HepG2 (cell line): ENCODE results near the gene ACTR3. TPM values are rescaled to one million over a fixed set of nuclear protein-coding genes. Genes with fewer than 3 reads are reported as not detected.

ENCODE experiments used
- ATAC-seq: fragments of 200-7000 bp; cut with Tn5 transposase; 3 replicates; pipeline ENCODE4 v1.9.1; 2020; ENCODE audit warnings: mild to moderate bottlenecking, moderate library complexity
- BruUV-seq: library from RNA; stranded (reverse); fragments of 400-500 nt; replicated peaks from 2 replicates; lab custom pipeline; 2021; lab: Mats Ljungman, UMichigan
- CTCF ChIA-PET: fragments of 300-600 bp; formaldehyde crosslinking; extraction: SDS; loops from one replicate; lab custom pipeline; 2021; ENCODE audit warnings: low total read pairs, inconsistent platforms, low intra/inter-chr PET ratio; lab: Yijun Ruan, JAX
- POLR2A ChIA-PET: fragments of 350-600 bp; sonication (Branson Sonifier 250); formaldehyde crosslinking; loops from one replicate; lab custom pipeline; 2020; ENCODE audit warnings: antibody characterized with exemption, inconsistent platforms; lab: Yijun Ruan, JAX
- DNase-seq: peaks from one replicate; pipeline ENCODE4 v3.0.0-alpha.2; 2015; ENCODE audit warnings: low spot score
- FAIRE-seq: peaks from 3 replicates; lab custom pipeline; 2011; peaks lifted over from hg19 to GRCh38; lab: Jason Lieb, UNC
- H2AFZ ChIP-seq: one replicate; pipeline ENCODE4 v1.6.1; 2011; ENCODE audit warnings: low read length, inconsistent platforms
- H3K27ac ChIP-seq: fragments of 300-600 bp; 3 replicates; pipeline ENCODE4 v1.8.0; 2011; ENCODE audit warnings: mixed run types, mild to moderate bottlenecking, mixed read lengths, low read length, inconsistent platforms; ENCODE audit not compliant: insufficient read depth; ENCODE audit errors: extremely low read length
- H3K27me3 ChIP-seq, 2 experiments: fragments of 200-600 bp in 1 of 2; 2 replicates in 1 of 2; 3 replicates in 1 of 2; pipeline versions ENCODE4 v1.6.0 to v1.8.0; 2011; ENCODE audit warnings: low read length in 2 of 2, mild to moderate bottlenecking in 2 of 2, moderate library complexity in 2 of 2, inconsistent platforms in 1 of 2; ENCODE audit not compliant: insufficient read depth in 2 of 2, control insufficient read depth in 1 of 2
- H3K36me3 ChIP-seq, 2 experiments: fragments of 200-600 bp in 1 of 2; replicated peaks in 1 of 2; 2 replicates in 1 of 2; 3 replicates in 1 of 2; pipeline versions ENCODE4 v1.5.1 to v1.8.0; 2011; ENCODE audit warnings: low read length in 2 of 2, inconsistent platforms in 1 of 2; ENCODE audit not compliant: insufficient read depth in 2 of 2, control insufficient read depth in 1 of 2
- H3K4me1 ChIP-seq: 2 replicates; pipeline ENCODE4 v1.5.1; 2012; ENCODE audit warnings: low read length, inconsistent platforms; ENCODE audit not compliant: insufficient read depth
- H3K4me2 ChIP-seq: 2 replicates; pipeline ENCODE4 v1.6.0; 2011; ENCODE audit warnings: low read depth, low read length, inconsistent platforms
- H3K4me3 ChIP-seq, 3 experiments: fragments of 200-600 bp in 1 of 3; sonication (generic), shearing (Covaris generic) in 1 of 3; replicated peaks in 1 of 3; 2 replicates each; pipeline ENCODE4 v1.5.1; 2011 to 2016; ENCODE audit warnings: low read length in 3 of 3, inconsistent platforms in 2 of 3, low read depth in 2 of 3, mild to moderate bottlenecking in 2 of 3, control low read depth in 1 of 3, mixed read lengths in 1 of 3; ENCODE audit not compliant: insufficient read depth in 1 of 3
- H3K79me2 ChIP-seq: one replicate; pipeline ENCODE4 v1.6.1; 2011; ENCODE audit warnings: low read length, inconsistent platforms; ENCODE audit not compliant: insufficient read depth
- H3K9ac ChIP-seq: 2 replicates; pipeline ENCODE4 v1.6.0; 2011; ENCODE audit warnings: mild to moderate bottlenecking, low read depth, low read length, inconsistent platforms; ENCODE audit not compliant: insufficient read depth
- H3K9me3 ChIP-seq: 2 replicates; pipeline ENCODE4 v1.5.1; 2012; ENCODE audit warnings: mild to moderate bottlenecking, low read length
- H4K20me1 ChIP-seq: 2 replicates; pipeline ENCODE4 v1.6.0; 2011; ENCODE audit warnings: inconsistent platforms, mild to moderate bottlenecking, low read length, moderate library complexity; ENCODE audit not compliant: insufficient read depth
- ATRX ChIP-seq: sonication (generic); formaldehyde crosslinking; IDR thresholded peaks from 2 replicates; pipeline ENCODE4 v1.4.0; 2020; ENCODE audit warnings: missing genetic modification reagents, borderline replicate concordance
- CREB1 ChIP-seq, 2 experiments: fragments of 450-650 bp in 1 of 2; IDR thresholded peaks; 2 replicates each; pipeline ENCODE4 v1.6.1; 2016 to 2017; ENCODE audit warnings: control low read depth in 1 of 2, mild to moderate bottlenecking in 1 of 2, missing compliant biosample characterization in 1 of 2, missing genetic modification characterization in 1 of 2
- SAP130 ChIP-seq: IDR thresholded peaks from 2 replicates; pipeline ENCODE4 v1.6.1; 2016; ENCODE audit warnings: low read depth
- SCMH1 ChIP-seq: sonication (generic); formaldehyde crosslinking; IDR thresholded peaks from 2 replicates; pipeline ENCODE4 v1.9.0; 2021; ENCODE audit warnings: missing genetic modification reagents, mild to moderate bottlenecking, borderline replicate concordance
- ZNF382 ChIP-seq: sonication (generic); formaldehyde crosslinking; IDR thresholded peaks from 2 replicates; pipeline ENCODE4 v1.5.0; 2020; ENCODE audit warnings: missing genetic modification reagents, mild to moderate bottlenecking, borderline replicate concordance
- ZNF543 ChIP-seq: sonication (generic); formaldehyde crosslinking; IDR thresholded peaks from 2 replicates; pipeline ENCODE4 v1.4.0; 2020; ENCODE audit warnings: mild to moderate bottlenecking, missing genetic modification reagents
- ZNF777 ChIP-seq: sonication (generic); formaldehyde crosslinking; IDR thresholded peaks from 2 replicates; pipeline ENCODE4 v1.4.0; 2020; ENCODE audit warnings: missing genetic modification reagents
- WGBS: methylation state at CpG from one replicate; pipeline ENCODE4 v1.1.6; 2017; ENCODE audit warnings: low lambda C conversion rate; 5-methylcytosine and 5-hydroxymethylcytosine counted together
- in situ Hi-C: cut with HindIII; loops from 2 replicates; pipeline ENCODE4 v1.10.0; 2017; ENCODE audit warnings: low pct_unique_long_range_greater_than_20kb; ENCODE audit not compliant: extremely low pct_ligation_motif_present
- intact Hi-C: fragments of 100-400 bp; cut with micrococcal nuclease; formaldehyde crosslinking; loops from one replicate; pipeline ENCODE4 v1.10.0; 2022; ENCODE audit not compliant: unreplicated experiment
- polyA plus RNA-seq, 8 experiments: library from polyadenylated mRNA; depleted of rRNA in 3 of 8; stranded (reverse) in 7 of 8; unstranded in 1 of 8; fragments of >200 nt; fragmentation: Illumina TruSeq in 4 of 8; extraction: Trizol in 4 of 8; gene quantifications; 2 replicates each; pipeline versions ENCODE4 v1.2.1 to v1.2.3, GENCODE V29; 2011 to 2016; ENCODE audit warnings: low read depth in 4 of 8, missing spikeins in 1 of 8, mixed read lengths in 1 of 8; ENCODE audit not compliant: insufficient read depth in 1 of 8
- total RNA-seq, 5 experiments: library from RNA; depleted of rRNA; stranded (reverse); fragments of >200 nt; fragmentation: Illumina TruSeq; extraction: Trizol; gene quantifications; 2 replicates each; pipeline ENCODE4 v1.2.3, GENCODE V29; 2016; ENCODE audit warnings: low read depth in 1 of 5
- TF ChIP-seq, protein P1 (sequence below): sonication (generic); formaldehyde crosslinking; IDR thresholded peaks from 2 replicates; pipeline ENCODE4 v1.5.1; 2020; ENCODE audit warnings: missing genetic modification reagents, mild to moderate bottlenecking, borderline replicate concordance

ACTR3 gene
- total and polyA plus RNA-seq, 2 of the 13 experiments (the other 11 are each of a cell fraction or from before 2014, with no cell fraction given), result 123 to 225 TPM

- no peak; the same call in 1 of the 3 replicates for ATAC-seq
- in situ Hi-C loops, result no loop called here
- BruUV-seq, result no TSS peak
- Histone ChIP-seq H4K20me1 (peaks cover 21% of the 10 kb centered on the region; the same call in 1 of the 2 replicates), H3K79me2 (peaks cover 86% of the 10 kb centered on the region), H3K36me3 (peaks cover 3 to 22% of the 10 kb centered on the region in 2 experiments; a peak in 4 of 5 replicates), H3K9ac (no peak overlapping the region), H3K27ac (no peak overlapping the region), H2AFZ (no peak overlapping the region), H3K27me3 (no peaks in the 10 kb centered on the region), H3K4me3 (no peak overlapping the region), H3K4me1 (peaks cover 29% of the 10 kb centered on the region), H3K9me3 (no peaks in the 10 kb centered on the region), H3K4me2 (no peak overlapping the region)
- ChIA-PET POLR2A (no interaction called here), CTCF (no interaction called here)
- intact Hi-C loops, result no loop called here
- FAIRE-seq, result no peak
- DNase-seq, result no peak
- 94% methylated on average over 6 of the region's 6 CpGs for WGBS
- TF ChIP-seq ZNF543 (no peak), ATRX (no peak), CREB1 (IDR thresholded peaks at IDR 0.05) (no peak), CREB1 (CRISPR knock-in tag; IDR thresholded peaks at IDR 0.05) (no peak), SCMH1 (CRISPR knock-in tag) (no peak), ZNF382 (CRISPR knock-in tag) (no peak), SAP130 (no peak), ZNF777 (no peak)
- TF ChIP-seq, protein P1, sequence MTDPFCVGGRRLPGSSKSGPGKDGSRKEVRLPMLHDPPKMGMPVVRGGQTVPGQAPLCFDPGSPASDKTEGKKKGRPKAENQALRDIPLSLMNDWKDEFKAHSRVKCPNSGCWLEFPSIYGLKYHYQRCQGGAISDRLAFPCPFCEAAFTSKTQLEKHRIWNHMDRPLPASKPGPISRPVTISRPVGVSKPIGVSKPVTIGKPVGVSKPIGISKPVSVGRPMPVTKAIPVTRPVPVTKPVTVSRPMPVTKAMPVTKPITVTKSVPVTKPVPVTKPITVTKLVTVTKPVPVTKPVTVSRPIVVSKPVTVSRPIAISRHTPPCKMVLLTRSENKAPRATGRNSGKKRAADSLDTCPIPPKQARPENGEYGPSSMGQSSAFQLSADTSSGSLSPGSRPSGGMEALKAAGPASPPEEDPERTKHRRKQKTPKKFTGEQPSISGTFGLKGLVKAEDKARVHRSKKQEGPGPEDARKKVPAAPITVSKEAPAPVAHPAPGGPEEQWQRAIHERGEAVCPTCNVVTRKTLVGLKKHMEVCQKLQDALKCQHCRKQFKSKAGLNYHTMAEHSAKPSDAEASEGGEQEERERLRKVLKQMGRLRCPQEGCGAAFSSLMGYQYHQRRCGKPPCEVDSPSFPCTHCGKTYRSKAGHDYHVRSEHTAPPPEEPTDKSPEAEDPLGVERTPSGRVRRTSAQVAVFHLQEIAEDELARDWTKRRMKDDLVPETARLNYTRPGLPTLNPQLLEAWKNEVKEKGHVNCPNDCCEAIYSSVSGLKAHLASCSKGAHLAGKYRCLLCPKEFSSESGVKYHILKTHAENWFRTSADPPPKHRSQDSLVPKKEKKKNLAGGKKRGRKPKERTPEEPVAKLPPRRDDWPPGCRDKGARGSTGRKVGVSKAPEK, result no peak
Observed at GRCh38 chr2:113910967-113911678, 21.2 kb downstream of the ACTR3 start.
